Liver (tissue), 9 donors: ENCODE results near the gene FGFR3. TPM values are rescaled to one million over a fixed set of nuclear protein-coding genes. Genes with fewer than 3 reads are reported as not detected.

Experiments used
- DNase-seq: peaks from one replicate; pipeline ENCODE4 v3.0.0-alpha.2; 2017; ENCODE audit warnings: low spot score
- H3K27ac ChIP-seq, 2 donors: one replicate each; pipeline ENCODE4 v1.7.0; 2013; ENCODE audit warnings: inconsistent platforms in 2 of 2, low read length in 2 of 2, control low read depth in 1 of 2, low read depth in 1 of 2, mild to moderate bottlenecking in 1 of 2
- H3K27me3 ChIP-seq, 4 donors: one replicate each; pipeline versions ENCODE4 v1.6.1 to v1.7.0; 2013; ENCODE audit warnings: low read length in 3 of 4, inconsistent platforms in 1 of 4, mild to moderate bottlenecking in 1 of 4, moderate library complexity in 1 of 4; ENCODE audit not compliant: control insufficient read depth in 4 of 4, insufficient read depth in 4 of 4
- H3K36me3 ChIP-seq, 4 donors: one replicate each; pipeline versions ENCODE4 v1.6.1 to v1.7.0; 2013; ENCODE audit warnings: low read length in 3 of 4, mild to moderate bottlenecking in 3 of 4, low read depth in 1 of 4, moderate library complexity in 1 of 4; ENCODE audit not compliant: control insufficient read depth in 4 of 4, insufficient read depth in 3 of 4
- H3K4me1 ChIP-seq, 4 donors: one replicate each; pipeline versions ENCODE4 v1.6.1 to v1.7.0; 2013; ENCODE audit warnings: low read length in 3 of 4, mild to moderate bottlenecking in 3 of 4, moderate library complexity in 1 of 4; ENCODE audit not compliant: control insufficient read depth in 4 of 4, insufficient read depth in 4 of 4
- H3K4me3 ChIP-seq, 3 donors: one replicate each; pipeline versions ENCODE4 v1.6.1 to v1.7.0; 2013; ENCODE audit warnings: low read length in 3 of 3, control low read depth in 1 of 3, low read depth in 1 of 3, mild to moderate bottlenecking in 1 of 3
- H3K9ac ChIP-seq, 2 donors: one replicate each; pipeline ENCODE4 v1.7.0; 2013; ENCODE audit warnings: low read length in 2 of 2, mild to moderate bottlenecking in 2 of 2, moderate library complexity in 2 of 2, control low read depth in 1 of 2, low read depth in 1 of 2
- H3K9me3 ChIP-seq, 4 donors: one replicate each; pipeline versions ENCODE4 v1.6.1 to v1.7.0; 2013; ENCODE audit warnings: low read length in 3 of 4; ENCODE audit not compliant: control insufficient read depth in 4 of 4
- ATF3 ChIP-seq: IDR thresholded peaks from 2 replicates; pipeline ENCODE4 v1.6.1; 2016; ENCODE audit warnings: antibody characterized with exemption
- CTCF ChIP-seq: fragments of 150-350 bp; IDR thresholded peaks from 2 replicates; pipeline ENCODE4 v1.5.1; 2017; ENCODE audit warnings: improper control_type of control experiment, low read depth, low read length; ENCODE audit not compliant: missing input control
- EGR1 ChIP-seq, 2 donors: IDR thresholded peaks; 2 replicates each; pipeline ENCODE4 v1.6.1; 2016 to 2018; ENCODE audit warnings: antibody characterized with exemption in 2 of 2, low read depth in 2 of 2
- FOXA1 ChIP-seq: IDR thresholded peaks from 2 replicates; pipeline ENCODE4 v1.6.1; 2016; ENCODE audit warnings: antibody characterized with exemption
- FOXA2 ChIP-seq: IDR thresholded peaks from 2 replicates; pipeline ENCODE4 v1.6.1; 2016; ENCODE audit warnings: antibody characterized with exemption
- JUND ChIP-seq, 2 donors: IDR thresholded peaks; 2 replicates each; pipeline ENCODE4 v1.6.1; 2016; ENCODE audit warnings: antibody characterized with exemption in 2 of 2
- MAX ChIP-seq: IDR thresholded peaks from 2 replicates; pipeline ENCODE4 v1.6.1; 2016; ENCODE audit warnings: antibody characterized with exemption
- NR2F2 ChIP-seq: IDR thresholded peaks from 2 replicates; pipeline ENCODE4 v1.6.1; 2016; ENCODE audit warnings: antibody characterized with exemption
- RAD21 ChIP-seq, 2 donors: IDR thresholded peaks; 2 replicates each; pipeline ENCODE4 v1.6.1; 2016; ENCODE audit warnings: antibody characterized with exemption in 2 of 2, mild to moderate bottlenecking in 2 of 2
- REST ChIP-seq: IDR thresholded peaks from 2 replicates; pipeline ENCODE4 v1.6.1; 2016; ENCODE audit warnings: antibody characterized with exemption, mild to moderate bottlenecking
- RXRA ChIP-seq, 2 donors: IDR thresholded peaks; 2 replicates each; pipeline ENCODE4 v1.6.1; 2017 to 2018; ENCODE audit warnings: antibody characterized with exemption in 2 of 2, mild to moderate bottlenecking in 1 of 2
- SP1 ChIP-seq: IDR thresholded peaks from 2 replicates; pipeline ENCODE4 v1.6.1; 2018; ENCODE audit warnings: antibody characterized with exemption, mild to moderate bottlenecking
- TAF1 ChIP-seq: conservative IDR thresholded peaks from 2 replicates; pipeline ENCODE4 v1.6.1; 2016; ENCODE audit warnings: antibody characterized with exemption, mild to moderate bottlenecking
- ZBTB33 ChIP-seq: IDR thresholded peaks from 2 replicates; pipeline ENCODE4 v1.6.1; 2016; ENCODE audit warnings: antibody characterized with exemption
- WGBS: extraction: QIAGEN DNeasy Blood & Tissue Kit; methylation state at CpG from one replicate; pipeline ENCODE4 v1.1.7; 2013; 5-methylcytosine and 5-hydroxymethylcytosine counted together
- polyA plus RNA-seq, 2 donors: library from polyadenylated mRNA; stranded (reverse) in 1 of 2; unstranded in 1 of 2; fragments of 200-250 nt in 1 of 2; fragments of >200 nt in 1 of 2; fragmentation: Nextera tagmentation in 1 of 2; extraction: Ambion mirVana in 1 of 2; gene quantifications; one replicate each; pipeline versions ENCODE4 v1.2.1 to v1.2.3, GENCODE V29; 2013 to 2015
- total RNA-seq, 2 donors: library from RNA; depleted of rRNA; stranded (reverse); fragments of >200 nt; gene quantifications; one replicate each; pipeline ENCODE4 v1.2.3, GENCODE V29; 2014
- donor health status: healthy.
- donor health status: healthy.
- donor health status: healthy.
- donor health status: healthy.
- donor health status: healthy.

FGFR3 gene
- total and polyA plus RNA-seq, 4 donors = 5.6 to 40.0 (median 29.1) TPM

- no peaks in the 10 kb centered on the region for H3K9me3 ChIP-seq
- peaks cover 4 to 29% (median 13%) of the 10 kb centered on the region in 4 donors for H3K36me3 ChIP-seq
- DNase-seq = no peak
- H3K4me3 ChIP-seq = no peak overlapping the region
- no peaks in the 10 kb centered on the region for H3K27me3 ChIP-seq
- 84% methylated on average over 41 of the region's 41 CpGs for WGBS
- peaks cover 8 to 41% (median 24%) of the 10 kb centered on the region in 4 donors for H3K4me1 ChIP-seq
- H3K9ac ChIP-seq = no peak overlapping the region
- TF ChIP-seq FOXA2 (no peak), CTCF (no peak), EGR1 (IDR thresholded peaks at IDR 0.05; ENCODE audit: low read depth in 2 of 2) (no peak), FOXA1 (no peak), RAD21 (IDR thresholded peaks at IDR 0.05) (no peak), SP1 (no peak), ATF3 (no peak), MAX (no peak), JUND (IDR thresholded peaks at IDR 0.05) (no peak)
- no peak overlapping the region for H3K27ac ChIP-seq
These were observed 13.7 kb downstream of the FGFR3 start for GRCh38 chr4:1806596-1807331.

- no peaks in the 10 kb centered on the region for H3K9me3 ChIP-seq
- peaks cover 4 to 25% (median 10%) of the 10 kb centered on the region in 4 donors for H3K36me3 ChIP-seq
- 78% methylated on average over 16 of the region's 16 CpGs for WGBS
- H3K27ac ChIP-seq = no peak overlapping the region
- H3K27me3 ChIP-seq = no peaks in the 10 kb centered on the region
- H3K4me3 ChIP-seq = no peak overlapping the region
- H3K9ac ChIP-seq = no peak overlapping the region
- no peak for DNase-seq
- H3K4me1 ChIP-seq = peaks cover 8 to 41% (median 24%) of the 10 kb centered on the region in 4 donors
- TF ChIP-seq EGR1 (IDR thresholded peaks at IDR 0.05; ENCODE audit: low read depth in 2 of 2) (no peak), JUND (IDR thresholded peaks at IDR 0.05) (no peak), TAF1 (no peak), SP1 (no peak), FOXA2 (no peak), ZBTB33 (no peak), NR2F2 (no peak), RXRA (IDR thresholded peaks at IDR 0.05) (no peak), REST (no peak)
These were observed 14.3 kb downstream of the FGFR3 start for GRCh38 chr4:1807332-1807777.
